GM08714 (cell line): ENCODE data around the gene OIT3.

Experiments
- H3K4me3 ChIP-seq: fragments of 200-500 bp; sonication (Bioruptor generic); 2 replicates; pipeline ENCODE4 v1.5.1; 2014; ENCODE audit warnings: mild to moderate bottlenecking, low read length, inconsistent platforms
- ZNF274 ChIP-seq: IDR thresholded peaks from 2 replicates; pipeline ENCODE4 v1.6.1; 2012; ENCODE audit warnings: mild to moderate bottlenecking, low read depth, low read length

Gene OIT3

GRCh38 chr10:72953687-72954086 is 60.1 kb downstream of the OIT3 start:
- TF ChIP-seq ZNF274: no peak
- H3K4me3 ChIP-seq: no peak overlapping the region

DNA sequence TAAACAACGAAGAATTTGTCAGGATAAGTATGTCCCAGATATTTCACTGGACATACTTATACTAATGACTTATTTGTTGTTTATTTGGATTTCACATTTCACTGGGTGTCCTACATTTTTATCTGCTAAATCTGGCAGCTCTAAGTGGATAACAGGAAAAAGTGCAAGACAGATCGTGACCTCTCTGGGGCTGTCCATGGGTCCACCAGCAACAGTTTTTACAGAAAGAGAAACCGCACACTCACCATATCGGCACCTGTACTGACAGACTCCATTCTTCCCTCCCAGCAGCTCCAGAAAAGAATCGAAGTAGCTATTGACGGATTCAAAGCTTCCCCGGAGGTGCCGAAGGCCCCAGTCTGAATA is 60.7 kb downstream of the OIT3 start:
- TF ChIP-seq ZNF274: no peak
- H3K4me3 ChIP-seq: no peak overlapping the region

DNA sequence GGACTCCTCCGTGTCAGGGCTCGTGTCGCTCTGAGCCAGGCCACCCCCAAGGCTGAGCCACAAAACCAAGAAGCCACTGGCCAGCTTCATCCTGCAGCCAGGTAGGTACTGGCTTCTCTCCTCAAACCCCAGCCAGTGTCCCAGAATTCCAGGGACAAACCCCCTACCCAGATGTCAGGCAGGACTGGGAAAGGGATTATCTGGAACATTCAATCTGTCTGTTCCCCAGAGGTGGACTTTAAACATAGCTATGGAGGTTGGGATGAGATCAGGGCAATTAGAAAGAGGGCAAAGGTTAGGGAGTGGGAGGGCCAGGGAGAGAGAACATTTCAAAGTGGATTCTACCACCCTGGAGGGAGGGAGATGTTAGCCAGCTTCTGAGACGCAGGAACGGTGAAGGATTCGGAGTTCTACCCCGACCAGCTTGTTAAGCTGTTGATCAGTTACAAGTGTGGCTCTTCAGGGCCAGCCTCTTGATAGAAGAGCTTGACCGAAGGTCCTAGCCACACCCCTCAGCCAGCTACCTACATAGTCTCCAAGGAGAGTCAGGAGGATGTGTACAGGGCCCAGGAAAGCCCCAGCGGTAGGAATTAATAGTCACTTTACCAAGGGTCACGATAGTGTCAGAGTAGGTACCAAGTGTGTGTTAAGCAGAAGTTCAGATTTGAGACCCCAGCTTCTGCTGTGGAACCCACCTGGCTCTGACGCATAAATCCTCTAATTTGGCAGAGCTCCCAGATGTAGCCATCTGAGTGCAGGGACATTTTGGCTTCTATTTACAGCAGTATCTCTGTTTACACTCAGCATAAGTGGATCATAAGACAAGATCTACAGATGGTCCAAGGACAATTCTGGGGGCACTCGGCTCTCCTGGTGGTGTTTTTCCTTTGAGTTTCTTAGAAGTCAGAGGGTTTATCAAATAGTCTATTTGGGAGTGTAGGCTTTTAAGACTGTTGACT is 61.3 kb downstream of the OIT3 start, which contains the start of gene PLA2G12B:
TSS of gene PLA2G12B (minus strand) at position 211 of the 959 bp plus-strand sequence. CDS start at position 90, 121 bp downstream.
- no peak within 1 kb of the TSS for H3K4me3 ChIP-seq
- no peak for TF ChIP-seq ZNF274

DNA sequence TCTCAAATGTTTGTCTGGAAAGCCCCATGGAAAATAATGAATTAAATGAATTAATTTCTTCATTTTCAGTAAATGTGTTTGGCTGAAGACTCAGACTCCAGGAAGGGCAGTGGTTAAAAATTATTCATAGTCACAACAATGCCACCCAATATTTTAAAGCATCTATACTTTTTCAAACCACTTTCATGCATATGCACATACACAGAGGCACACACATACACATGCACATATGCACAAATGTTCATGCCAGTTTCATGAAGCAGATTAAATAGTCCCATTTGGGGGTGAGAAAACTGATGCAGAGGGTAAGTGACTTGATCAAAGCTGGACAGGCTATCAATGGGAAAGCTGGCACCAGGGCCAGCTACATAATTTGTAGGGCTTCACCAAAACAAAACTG is 62.5 kb downstream of the OIT3 start:
- TF ChIP-seq ZNF274: no peak
- H3K4me3 ChIP-seq: no peak overlapping the region

GRCh38 chr10:72976886-72977285 is 83.3 kb downstream of the OIT3 start:
- no peak for TF ChIP-seq ZNF274
- H3K4me3 ChIP-seq: no peak overlapping the region

DNA sequence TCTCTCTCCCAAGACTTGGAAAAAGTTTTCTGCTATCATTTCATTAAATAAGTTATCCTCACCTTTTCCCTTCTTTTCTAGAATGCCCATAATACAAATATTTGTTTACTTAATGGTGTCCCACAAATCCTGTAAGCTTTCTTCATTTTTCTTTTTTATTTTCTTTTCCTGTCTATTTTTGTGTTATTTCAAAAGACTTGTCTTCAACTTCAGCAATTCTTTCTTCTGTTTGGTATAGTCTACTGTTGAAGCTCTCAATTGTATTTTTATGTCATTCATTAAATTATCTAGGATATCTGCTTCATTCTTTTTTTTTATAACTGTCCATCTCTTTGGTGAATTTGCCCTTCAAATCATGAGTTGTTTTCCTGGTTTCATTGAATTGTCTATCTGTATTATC is 86.2 kb downstream of the OIT3 start:
- no peak for TF ChIP-seq ZNF274
- H3K4me3 ChIP-seq: no peak overlapping the region

DNA sequence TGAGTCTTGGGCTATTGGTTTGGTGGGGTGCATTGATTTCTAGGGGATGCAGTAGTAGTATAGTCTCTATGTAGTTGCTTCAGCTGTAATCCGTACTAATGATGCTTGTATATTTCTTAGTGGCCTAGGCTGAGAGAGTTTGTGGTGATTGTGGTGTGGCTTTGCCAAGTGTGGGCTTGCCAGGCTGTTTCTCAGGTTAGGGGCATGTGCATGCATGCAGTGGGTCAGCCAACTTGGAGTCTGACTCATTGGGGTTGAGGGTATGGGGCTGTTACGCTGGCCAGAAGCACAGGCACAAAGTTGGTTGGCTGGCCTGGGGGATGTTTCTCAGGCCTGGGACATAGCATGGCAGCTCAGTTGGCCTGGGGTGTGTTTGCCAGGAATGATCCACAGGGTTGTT is 86.8 kb downstream of the OIT3 start:
- TF ChIP-seq ZNF274: no peak

DNA sequence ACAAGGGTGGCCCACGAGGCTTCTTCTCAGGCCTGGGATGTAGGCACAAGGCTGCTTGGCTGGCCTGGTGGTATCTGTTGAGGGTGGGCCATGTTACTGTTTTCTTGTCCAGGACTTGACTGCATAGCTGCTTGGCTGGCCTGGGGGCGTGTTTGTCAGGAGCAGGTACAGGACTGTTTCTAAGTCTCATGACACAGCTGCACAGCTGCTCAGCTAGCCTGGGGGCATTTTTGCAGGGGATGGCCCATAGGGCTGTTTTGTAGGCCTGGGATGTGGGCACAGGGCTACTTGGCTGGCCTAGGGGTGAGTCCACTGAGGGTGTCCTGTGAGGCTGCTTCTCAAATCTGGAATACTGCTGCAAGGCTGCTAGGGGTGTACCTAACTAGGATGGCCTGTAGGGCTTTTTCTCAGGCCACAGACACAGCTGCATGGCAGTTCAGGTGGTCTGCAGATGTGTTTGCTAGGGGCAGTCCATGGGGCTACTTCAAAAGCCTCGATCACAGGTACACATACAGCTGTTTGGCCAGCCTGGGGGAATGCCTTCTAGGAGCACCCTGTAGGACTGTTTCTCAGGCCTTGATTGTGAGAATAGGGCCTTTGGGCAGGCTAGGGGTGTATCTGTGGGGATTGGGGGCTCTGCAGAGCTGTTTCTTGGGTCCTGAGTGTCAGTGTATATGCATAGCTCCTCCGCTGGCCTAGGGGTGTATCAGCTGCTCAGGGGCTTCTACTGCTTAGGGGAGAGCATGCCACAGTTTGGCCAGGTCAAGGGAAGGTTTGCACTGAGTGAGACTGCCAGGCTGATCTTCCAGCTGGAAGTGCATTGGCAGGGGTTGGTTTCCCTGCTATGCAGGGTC is 87.7 kb downstream of the OIT3 start:
- TF ChIP-seq ZNF274: no peak
- no peak overlapping the region for H3K4me3 ChIP-seq

More for the DNA sequence above, 86.8 kb downstream of the OIT3 start:
- no peak overlapping the region for H3K4me3 ChIP-seq

GRCh38 chr10:72981882-72982529 is 88.5 kb downstream of the OIT3 start:
- no peak for TF ChIP-seq ZNF274
- H3K4me3 ChIP-seq: no peak overlapping the region
